HCT116 (cell line): ENCODE data around the gene ZMYND10.

Experiments
- CTCF ChIP-seq, 3 experiments: fragments of 200-600 bp in 1 of 3; sonication (generic) in 1 of 3; IDR thresholded peaks in 2 of 3; conservative IDR thresholded peaks in 1 of 3; 2 replicates each; pipeline ENCODE4 v1.5.1; 2012 to 2017; ENCODE audit warnings: low read depth in 2 of 3, low read length in 2 of 3, antibody characterized with exemption in 1 of 3, borderline replicate concordance in 1 of 3, control low read depth in 1 of 3, mild to moderate bottlenecking in 1 of 3, mixed read lengths in 1 of 3, mixed run types in 1 of 3, moderate library complexity in 1 of 3; ENCODE audit not compliant: insufficient read depth in 1 of 3
- EZH2phosphoT487 ChIP-seq: fragments of 200-600 bp; IDR thresholded peaks from 2 replicates; pipeline ENCODE4 v1.6.1; 2018; ENCODE audit warnings: antibody characterized with exemption, borderline replicate concordance
- POLR2A ChIP-seq: IDR thresholded peaks from 2 replicates; pipeline ENCODE4 v1.7.0; 2011; ENCODE audit warnings: borderline replicate concordance; ENCODE audit not compliant: insufficient read depth, insufficient read length; ENCODE audit errors: extremely low read depth
- POLR2AphosphoS5 ChIP-seq: IDR thresholded peaks from 2 replicates; pipeline ENCODE4 v1.6.1; 2011; ENCODE audit warnings: mild to moderate bottlenecking, low read depth, low read length, moderate library complexity
- RAD21 ChIP-seq: IDR thresholded peaks from 2 replicates; pipeline ENCODE4 v1.6.1; 2012; ENCODE audit warnings: low read depth, mild to moderate bottlenecking
- REST ChIP-seq: IDR thresholded peaks from 2 replicates; pipeline ENCODE4 v1.6.1; 2012; ENCODE audit warnings: low read depth
- SP1 ChIP-seq: IDR thresholded peaks from 2 replicates; pipeline ENCODE4 v1.6.1; 2012; ENCODE audit warnings: low read depth
- TCF7L2 ChIP-seq: IDR thresholded peaks from 2 replicates; pipeline ENCODE4 v1.7.0; 2011; ENCODE audit warnings: borderline replicate concordance, inconsistent platforms; ENCODE audit not compliant: insufficient read depth, insufficient read length; ENCODE audit errors: extremely low read depth
- YY1 ChIP-seq: IDR thresholded peaks from 2 replicates; pipeline ENCODE4 v1.6.1; 2011; ENCODE audit warnings: low read length, low read depth, moderate library complexity, mild to moderate bottlenecking; ENCODE audit not compliant: insufficient replicate concordance; ENCODE audit errors: extremely low read depth
- ZFX ChIP-seq: fragments of 450-650 bp; IDR thresholded peaks from 2 replicates; pipeline ENCODE4 v1.6.1; 2017
- ZNF274 ChIP-seq: fragments of 200-500 bp; sonication (Bioruptor generic); IDR thresholded peaks from 2 replicates; pipeline ENCODE4 v1.6.1; 2014; ENCODE audit warnings: mild to moderate bottlenecking, low read depth, low read length, inconsistent platforms

- TF ChIP-seq TCF7L2 (no peak), REST (no peak), POLR2A (no peak), CTCF (IDR thresholded peaks at IDR 0.05 in 2 of 3, conservative IDR thresholded peaks at IDR 0.05 in 1 of 3; ENCODE audit: borderline replicate concordance in 1 of 3, insufficient read depth in 1 of 3, low read depth in 2 of 3, low read length in 2 of 3) (no peak), POLR2AphosphoS5 (no peak), EZH2phosphoT487 (no peak), SP1 (no peak), RAD21 (no peak), ZNF274 (no peak), ZFX (no peak), YY1 (no peak)
Observed at GRCh38 chr3:50380405-50381085, 35.0 kb upstream of the ZMYND10 start.
